ENCODE measurements around the gene MAFG.
A peak's percentile ranks its signal among the peaks of the same experiment; 100 is the strongest.

The MAFG gene

GRCh38 chr17:81928544-81929252 lies 1.2 kb upstream of the MAFG start:
- no peaks in the 10 kb centered on the region for H3K36me3 ChIP-seq (ENCODE audit: control insufficient read depth in 2 of 2, insufficient read depth in 1 of 2, low read length in 2 of 2)
- no peak overlapping the region for H3K4me3 ChIP-seq (ENCODE audit: low read depth, low read length)
- TF ChIP-seq ZNF112 (tag by site-specific recombination; IDR thresholded peaks at IDR 0.05) (no peak), ZNF600 (tag by site-specific recombination; IDR thresholded peaks at IDR 0.05) (peak; percentile 83), ZNF521 (tag by site-specific recombination; IDR thresholded peaks at IDR 0.05) (no peak), GFI1B (tag by site-specific recombination; IDR thresholded peaks at IDR 0.05) (no peak), HIC1 (tag by site-specific recombination; IDR thresholded peaks at IDR 0.05) (peak; percentile 45; the same call in 1 of the 2 replicates), ZNF629 (tag by site-specific recombination; IDR thresholded peaks at IDR 0.05) (no peak), ZNF335 (tag by site-specific recombination; conservative IDR thresholded peaks at IDR 0.05) (0 out of 2 replicates have a peak, but pooled peaks have one; percentile 86), ZNF621 (tag by site-specific recombination; IDR thresholded peaks at IDR 0.05) (no peak), ZNF211 (tag by site-specific recombination; IDR thresholded peaks at IDR 0.05; ENCODE audit: low read depth) (no peak), SETDB1 (IDR thresholded peaks at IDR 0.05; ENCODE audit: insufficient read length, low read length) (no peak), FEZF1 (tag by site-specific recombination; IDR thresholded peaks at IDR 0.05) (no peak), ZNF560 (tag by site-specific recombination; IDR thresholded peaks at IDR 0.05; ENCODE audit: borderline replicate concordance) (no peak), ZNF48 (tag by site-specific recombination; IDR thresholded peaks at IDR 0.05) (no peak), KLF7 (tag by site-specific recombination; IDR thresholded peaks at IDR 0.05; ENCODE audit: borderline replicate concordance) (no peak), ZNF701 (tag by site-specific recombination; IDR thresholded peaks at IDR 0.05) (no peak), ZNF26 (tag by site-specific recombination; IDR thresholded peaks at IDR 0.05) (no peak), GLI4 (tag by site-specific recombination; IDR thresholded peaks at IDR 0.05) (no peak), ZEB2 (tag by site-specific recombination; IDR thresholded peaks at IDR 0.05) (no peak), PATZ1 (tag by site-specific recombination; IDR thresholded peaks at IDR 0.05) (0 out of 2 replicates have a peak, but pooled peaks have one; percentile 24), EGR2 (tag by site-specific recombination; IDR thresholded peaks at IDR 0.05; ENCODE audit: low read depth) (peak; percentile 46), MYNN (tag by site-specific recombination; IDR thresholded peaks at IDR 0.05; ENCODE audit: borderline replicate concordance) (no peak), ZBTB6 (tag by site-specific recombination; IDR thresholded peaks at IDR 0.05) (peak; percentile 57; the same call in 1 of the 2 replicates), YY2 (tag by site-specific recombination; IDR thresholded peaks at IDR 0.05) (no peak), ZNF341 (tag by site-specific recombination; IDR thresholded peaks at IDR 0.05; ENCODE audit: low read depth) (peak; percentile 38; the same call in 1 of the 2 replicates), REPIN1 (tag by site-specific recombination; IDR thresholded peaks at IDR 0.05; ENCODE audit: low read depth) (no peak), ZNF202 (tag by site-specific recombination; IDR thresholded peaks at IDR 0.05; ENCODE audit: borderline replicate concordance) (no peak), ZIC2 (tag by site-specific recombination; IDR thresholded peaks at IDR 0.05) (peak; percentile 86), OSR2 (tag by site-specific recombination; IDR thresholded peaks at IDR 0.05) (no peak), ZFHX2 (tag by site-specific recombination; conservative IDR thresholded peaks at IDR 0.05) (peak; percentile 57), YY1 (tag by site-specific recombination; IDR thresholded peaks at IDR 0.05) (no peak), KLF10 (tag by site-specific recombination; IDR thresholded peaks at IDR 0.05) (no peak)
- H3K4me1 ChIP-seq (ENCODE audit: control insufficient read depth, insufficient read depth, low read length): peaks cover 3% of the 10 kb centered on the region; the same call in 1 of the 2 replicates
- ChIA-PET POLR2A (interaction anchor here (1.4 to 1.7 kb wide), 3 partner anchors 39 to 226 kb away, joined by 3 to 5 read pairs (median 5); partner anchors contain the start of gene MRPL12), CTCF (interaction anchor here (0.7 to 1.8 kb wide), 7 partner anchors 15 to 1792 kb away, joined by 3 to 12 read pairs (median 4); partner anchors contain the start of gene NOTUM)
- no peaks in the 10 kb centered on the region for H3K9me3 ChIP-seq (ENCODE audit: control insufficient read depth, insufficient read depth, low read depth, low read length)
- H3K27ac ChIP-seq (ENCODE audit: extremely low read depth, low read depth, low read length): peak overlapping the region; percentile 75; the same call in 1 of the 2 replicates
